Osteoblast (primary cell): Measurements from ENCODE around the gene PCDH9. TPM values are rescaled to one million over a fixed set of nuclear protein-coding genes. Genes with fewer than 3 reads are reported as not detected.

ENCODE experiments used
- DNase-seq: peaks from one replicate; pipeline ENCODE4 v3.0.0; 2011; ENCODE audit warnings: low spot score, mixed read lengths; ENCODE audit not compliant: insufficient read length; ENCODE audit errors: missing footprints
- H2AFZ ChIP-seq: 2 replicates; pipeline ENCODE4 v1.6.0; 2011; ENCODE audit warnings: mild to moderate bottlenecking, low read length
- H3K27ac ChIP-seq: 2 replicates; pipeline ENCODE4 v1.5.1; 2011; ENCODE audit warnings: mild to moderate bottlenecking, low read depth, low read length, moderate library complexity
- H3K27me3 ChIP-seq: 2 replicates; pipeline ENCODE4 v1.6.0; 2012; ENCODE audit warnings: mild to moderate bottlenecking, control low read depth, inconsistent platforms, low read length, moderate library complexity; ENCODE audit not compliant: insufficient read depth
- H3K36me3 ChIP-seq: 2 replicates; pipeline ENCODE4 v1.5.1; 2011; ENCODE audit warnings: mild to moderate bottlenecking, low read length, control low read depth, moderate library complexity; ENCODE audit not compliant: insufficient read depth
- H3K4me1 ChIP-seq: 2 replicates; pipeline ENCODE4 v1.5.1; 2011; ENCODE audit warnings: mild to moderate bottlenecking, low read length, control low read depth, moderate library complexity; ENCODE audit not compliant: insufficient read depth
- H3K4me2 ChIP-seq: 2 replicates; pipeline ENCODE4 v1.6.0; 2011; ENCODE audit warnings: mild to moderate bottlenecking, low read length; ENCODE audit not compliant: insufficient read depth
- H3K4me3 ChIP-seq: fragments of 200-600 bp; sonication (generic); 3 replicates; pipeline ENCODE4 v1.5.1; 2012; ENCODE audit warnings: mild to moderate bottlenecking, low read length, inconsistent platforms; ENCODE audit not compliant: insufficient read depth
- H3K79me2 ChIP-seq: 2 replicates; pipeline ENCODE4 v1.6.0; 2012; ENCODE audit warnings: mild to moderate bottlenecking, low read length, control low read depth, inconsistent platforms; ENCODE audit not compliant: insufficient read depth
- H3K9me3 ChIP-seq: 2 replicates; pipeline ENCODE4 v1.5.1; 2011; ENCODE audit warnings: low read depth, low read length, control low read depth
- H4K20me1 ChIP-seq: 2 replicates; pipeline ENCODE4 v1.6.0; 2012; ENCODE audit warnings: mild to moderate bottlenecking, low read length, control low read depth; ENCODE audit not compliant: insufficient read depth
- total RNA-seq: library from RNA; depleted of rRNA; stranded (reverse); fragments of >200 nt; gene quantifications from 2 replicates; pipeline ENCODE4 v1.2.3, GENCODE V29; 2012
- TF ChIP-seq, protein P1 (sequence below): IDR thresholded peaks from 2 replicates; pipeline ENCODE4 v1.5.1; 2011; ENCODE audit warnings: mild to moderate bottlenecking, low read depth, low read length, moderate library complexity; ENCODE audit errors: extremely low read depth

Gene PCDH9
- total RNA-seq, 1 donor = 1.1 TPM

GRCh38 chr13:66409542-66409941, 820.6 kb downstream of the PCDH9 start:
- no peaks in the 10 kb centered on the region for H3K9me3 ChIP-seq
- H2AFZ ChIP-seq = no peak overlapping the region
- H4K20me1 ChIP-seq = no peaks in the 10 kb centered on the region
- no peaks in the 10 kb centered on the region for H3K79me2 ChIP-seq
- H3K27me3 ChIP-seq = no peaks in the 10 kb centered on the region
- H3K4me1 ChIP-seq = peaks cover 17% of the 10 kb centered on the region
- TF ChIP-seq, protein P1, sequence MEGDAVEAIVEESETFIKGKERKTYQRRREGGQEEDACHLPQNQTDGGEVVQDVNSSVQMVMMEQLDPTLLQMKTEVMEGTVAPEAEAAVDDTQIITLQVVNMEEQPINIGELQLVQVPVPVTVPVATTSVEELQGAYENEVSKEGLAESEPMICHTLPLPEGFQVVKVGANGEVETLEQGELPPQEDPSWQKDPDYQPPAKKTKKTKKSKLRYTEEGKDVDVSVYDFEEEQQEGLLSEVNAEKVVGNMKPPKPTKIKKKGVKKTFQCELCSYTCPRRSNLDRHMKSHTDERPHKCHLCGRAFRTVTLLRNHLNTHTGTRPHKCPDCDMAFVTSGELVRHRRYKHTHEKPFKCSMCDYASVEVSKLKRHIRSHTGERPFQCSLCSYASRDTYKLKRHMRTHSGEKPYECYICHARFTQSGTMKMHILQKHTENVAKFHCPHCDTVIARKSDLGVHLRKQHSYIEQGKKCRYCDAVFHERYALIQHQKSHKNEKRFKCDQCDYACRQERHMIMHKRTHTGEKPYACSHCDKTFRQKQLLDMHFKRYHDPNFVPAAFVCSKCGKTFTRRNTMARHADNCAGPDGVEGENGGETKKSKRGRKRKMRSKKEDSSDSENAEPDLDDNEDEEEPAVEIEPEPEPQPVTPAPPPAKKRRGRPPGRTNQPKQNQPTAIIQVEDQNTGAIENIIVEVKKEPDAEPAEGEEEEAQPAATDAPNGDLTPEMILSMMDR = no peak
- H3K4me2 ChIP-seq = no peak overlapping the region
- DNase-seq = no peak
- no peak overlapping the region for H3K27ac ChIP-seq
- no peaks in the 10 kb centered on the region for H3K36me3 ChIP-seq
- H3K4me3 ChIP-seq = no peak overlapping the region

DNA sequence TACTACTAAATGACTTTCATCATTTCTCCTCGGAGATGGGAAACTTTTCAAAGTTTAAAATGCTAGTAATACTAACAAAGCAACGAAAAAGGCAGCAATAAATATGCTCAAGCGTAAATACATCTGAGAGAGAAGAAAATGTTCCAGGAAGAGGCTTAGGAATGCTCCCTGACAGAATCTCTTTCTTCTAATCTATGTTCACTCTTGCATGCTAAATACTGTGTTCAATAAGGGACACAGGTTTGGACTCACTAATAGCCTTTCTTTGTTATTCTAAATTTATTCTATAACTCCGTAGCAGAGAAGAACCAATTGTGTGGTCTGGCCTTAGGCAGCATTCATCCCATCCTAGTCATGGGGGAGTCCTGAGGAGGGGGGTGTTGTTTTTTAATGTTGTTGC, 823.0 kb downstream of the PCDH9 start:
- Histone ChIP-seq H3K4me1 (peaks cover 17% of the 10 kb centered on the region), H3K36me3 (no peaks in the 10 kb centered on the region), H3K4me2 (no peak overlapping the region), H3K9me3 (no peaks in the 10 kb centered on the region), H2AFZ (no peak overlapping the region), H3K79me2 (no peaks in the 10 kb centered on the region), H3K27me3 (no peaks in the 10 kb centered on the region), H3K27ac (no peak overlapping the region), H4K20me1 (no peaks in the 10 kb centered on the region), H3K4me3 (no peak overlapping the region)
- peak; percentile 27 for DNase-seq
- TF ChIP-seq, protein P1 = no peak

- H3K4me2 ChIP-seq = peak overlapping the region; percentile 63
- peaks cover 17% of the 10 kb centered on the region for H3K4me1 ChIP-seq
- H3K27ac ChIP-seq = no peak overlapping the region
- H3K9me3 ChIP-seq = no peaks in the 10 kb centered on the region
- TF ChIP-seq, protein P1 = no peak
- H3K79me2 ChIP-seq = no peaks in the 10 kb centered on the region
- H3K36me3 ChIP-seq = no peaks in the 10 kb centered on the region
- no peaks in the 10 kb centered on the region for H4K20me1 ChIP-seq
- DNase-seq = peak; percentile 30
- H3K27me3 ChIP-seq = no peaks in the 10 kb centered on the region
- H3K4me3 ChIP-seq = peak overlapping the region; percentile 31
- H2AFZ ChIP-seq = no peak overlapping the region
Measured at GRCh38 chr13:66405908-66406802, 824.0 kb downstream of the PCDH9 start.

GRCh38 chr13:66402546-66402945, 827.6 kb downstream of the PCDH9 start:
- Histone ChIP-seq H3K36me3 (no peaks in the 10 kb centered on the region), H3K27me3 (no peaks in the 10 kb centered on the region), H3K79me2 (no peaks in the 10 kb centered on the region), H3K4me1 (peaks cover 17% of the 10 kb centered on the region), H3K27ac (no peak overlapping the region), H3K4me2 (no peak overlapping the region), H3K9me3 (no peaks in the 10 kb centered on the region), H2AFZ (no peak overlapping the region), H3K4me3 (no peak overlapping the region), H4K20me1 (no peaks in the 10 kb centered on the region)
- DNase-seq = no peak
- TF ChIP-seq, protein P1 = no peak
